NB4 (cell line): Measurements from ENCODE around the gene TNFSF13.

ENCODE experiments used
- DNase-seq: peaks from one replicate; pipeline ENCODE4 v3.0.0; 2010; ENCODE audit warnings: low read depth
- H3K4me3 ChIP-seq: one replicate; pipeline ENCODE4 v1.5.1; 2011; ENCODE audit warnings: mild to moderate bottlenecking, low read depth, low read length, moderate library complexity
- MYC ChIP-seq: IDR thresholded peaks from 2 replicates; pipeline ENCODE4 v1.6.1; 2011; ENCODE audit warnings: low read depth, low read length
- POLR2A ChIP-seq: IDR thresholded peaks from 2 replicates; pipeline ENCODE4 v1.6.1; 2011; ENCODE audit warnings: mild to moderate bottlenecking; ENCODE audit not compliant: insufficient read length; ENCODE audit errors: extremely low read depth
- TF ChIP-seq, protein P1 (sequence below): IDR thresholded peaks from 2 replicates; pipeline ENCODE4 v1.6.1; 2011; ENCODE audit warnings: low read depth, low read length
- TF ChIP-seq, protein P2 (sequence below): IDR thresholded peaks from one replicate; pipeline ENCODE4 v1.5.1; 2012; ENCODE audit warnings: low read depth, low read length

TNFSF13 gene

DNA sequence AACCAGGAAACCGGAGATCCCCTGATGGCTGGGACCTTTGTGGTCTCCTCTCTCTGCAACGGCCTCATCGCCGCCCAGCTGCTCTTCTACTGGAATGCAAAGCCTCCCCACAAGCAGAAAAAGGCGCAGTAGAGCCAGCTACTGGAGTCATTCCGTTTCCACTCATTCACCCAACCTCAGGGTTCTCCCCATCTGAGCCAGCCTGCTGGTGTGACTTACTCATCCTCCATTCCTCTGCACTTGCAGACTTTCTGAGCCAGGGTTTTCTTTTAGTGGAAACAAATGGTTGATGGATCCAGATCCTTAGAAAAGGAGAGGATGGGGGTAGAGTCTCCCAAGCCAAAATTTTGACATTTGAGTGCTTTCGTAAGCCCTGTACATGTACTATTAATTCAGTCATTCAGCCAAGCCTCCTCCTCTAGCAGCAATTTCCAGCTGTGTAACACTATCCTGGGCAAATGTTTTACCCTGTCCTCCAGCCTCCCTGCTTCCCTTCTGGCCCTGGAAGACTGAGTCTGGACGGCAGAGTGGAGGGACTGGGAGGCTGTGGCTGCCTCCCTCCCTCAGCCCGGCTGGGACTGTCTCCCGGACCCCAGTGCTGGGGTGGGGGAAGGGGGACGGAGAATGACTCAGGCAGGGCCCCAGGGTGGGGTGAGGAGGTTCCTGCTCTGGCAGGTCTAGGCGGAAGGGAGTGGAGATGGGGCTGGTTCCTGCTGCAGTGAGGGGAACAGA lies 29.0 kb downstream of the TNFSF13 start:
- DNase-seq = no peak
- no peak overlapping the region for H3K4me3 ChIP-seq
- no peak for TF ChIP-seq MYC
- TF ChIP-seq, protein P1, sequence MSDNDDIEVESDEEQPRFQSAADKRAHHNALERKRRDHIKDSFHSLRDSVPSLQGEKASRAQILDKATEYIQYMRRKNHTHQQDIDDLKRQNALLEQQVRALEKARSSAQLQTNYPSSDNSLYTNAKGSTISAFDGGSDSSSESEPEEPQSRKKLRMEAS = no peak
- TF ChIP-seq, protein P2, sequence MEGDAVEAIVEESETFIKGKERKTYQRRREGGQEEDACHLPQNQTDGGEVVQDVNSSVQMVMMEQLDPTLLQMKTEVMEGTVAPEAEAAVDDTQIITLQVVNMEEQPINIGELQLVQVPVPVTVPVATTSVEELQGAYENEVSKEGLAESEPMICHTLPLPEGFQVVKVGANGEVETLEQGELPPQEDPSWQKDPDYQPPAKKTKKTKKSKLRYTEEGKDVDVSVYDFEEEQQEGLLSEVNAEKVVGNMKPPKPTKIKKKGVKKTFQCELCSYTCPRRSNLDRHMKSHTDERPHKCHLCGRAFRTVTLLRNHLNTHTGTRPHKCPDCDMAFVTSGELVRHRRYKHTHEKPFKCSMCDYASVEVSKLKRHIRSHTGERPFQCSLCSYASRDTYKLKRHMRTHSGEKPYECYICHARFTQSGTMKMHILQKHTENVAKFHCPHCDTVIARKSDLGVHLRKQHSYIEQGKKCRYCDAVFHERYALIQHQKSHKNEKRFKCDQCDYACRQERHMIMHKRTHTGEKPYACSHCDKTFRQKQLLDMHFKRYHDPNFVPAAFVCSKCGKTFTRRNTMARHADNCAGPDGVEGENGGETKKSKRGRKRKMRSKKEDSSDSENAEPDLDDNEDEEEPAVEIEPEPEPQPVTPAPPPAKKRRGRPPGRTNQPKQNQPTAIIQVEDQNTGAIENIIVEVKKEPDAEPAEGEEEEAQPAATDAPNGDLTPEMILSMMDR = no peak
- TF ChIP-seq POLR2A = no peak

DNA sequence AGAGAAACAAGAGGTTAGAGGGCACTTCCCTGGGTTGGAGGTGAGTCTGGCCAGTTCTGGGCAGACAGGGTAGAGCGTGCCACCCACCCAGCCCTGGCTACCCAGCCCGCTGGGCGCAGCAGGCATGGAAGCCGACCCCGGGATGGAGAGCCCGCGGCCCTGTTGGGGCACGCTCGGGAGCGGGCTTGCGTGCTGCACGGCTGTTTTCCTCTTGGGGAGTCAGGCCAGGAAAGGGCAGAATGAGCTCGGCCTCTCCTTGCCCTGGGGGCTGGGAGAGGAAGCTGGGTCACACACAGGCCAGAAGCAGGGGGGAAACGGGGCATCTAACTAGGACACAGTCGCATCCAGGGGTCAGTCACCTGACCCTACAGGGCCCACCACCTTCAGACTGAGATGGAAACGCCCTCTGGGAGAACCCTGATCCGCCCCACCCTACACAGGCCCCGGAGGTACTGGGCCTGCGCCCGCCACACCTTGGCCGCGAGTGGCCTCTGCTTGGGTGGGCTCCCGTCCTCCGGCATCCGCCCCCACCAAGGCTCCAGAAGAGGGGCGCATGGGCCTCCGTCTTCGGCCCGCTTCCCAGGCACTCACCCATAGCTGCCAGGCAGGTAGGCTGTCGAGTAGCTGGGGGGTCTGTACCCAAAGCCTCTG lies 30.1 kb downstream of the TNFSF13 start:
- no peak for DNase-seq
- TF ChIP-seq POLR2A (no peak), MYC (no peak)
- TF ChIP-seq, protein P1 = no peak
- TF ChIP-seq, protein P2 = no peak
- no peak overlapping the region for H3K4me3 ChIP-seq

DNA sequence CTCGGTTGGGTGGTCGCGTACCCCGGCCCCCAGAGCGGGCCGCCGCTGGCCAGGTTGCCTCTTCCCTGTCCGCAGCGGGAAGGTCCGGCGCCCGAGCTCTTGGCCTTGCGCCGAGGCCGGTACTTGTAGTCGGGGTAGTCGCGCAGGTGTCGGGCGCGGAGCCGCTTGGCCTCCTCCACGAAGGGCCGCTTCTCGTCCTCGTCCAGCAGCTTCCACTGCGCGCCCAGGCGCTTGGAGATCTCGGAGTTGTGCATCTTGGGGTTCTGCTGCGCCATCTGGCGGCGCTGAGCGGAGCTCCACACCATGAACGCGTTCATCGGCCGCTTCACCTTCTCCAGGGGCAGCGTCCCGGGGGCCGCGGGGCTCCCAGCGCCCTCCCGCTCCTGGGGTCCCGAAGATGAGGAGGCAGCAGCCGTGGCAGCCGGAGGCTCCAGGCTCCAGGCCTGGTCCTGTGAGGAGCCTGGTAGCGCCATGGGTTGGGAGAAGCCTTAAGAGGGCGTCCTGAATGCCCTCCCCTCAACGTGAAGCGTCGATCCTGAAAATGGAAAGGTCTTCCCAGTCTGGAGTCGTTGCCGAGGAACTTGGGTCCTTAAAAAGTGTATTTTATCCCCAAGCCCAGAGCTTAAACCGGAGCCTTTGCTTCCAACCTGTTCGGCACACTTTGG lies 30.8 kb downstream of the TNFSF13 start:
- TF ChIP-seq, protein P2 = no peak
- TF ChIP-seq MYC = no peak
- no peak for TF ChIP-seq POLR2A
- TF ChIP-seq, protein P1 = no peak
- H3K4me3 ChIP-seq = no peak overlapping the region
- no peak for DNase-seq

DNA sequence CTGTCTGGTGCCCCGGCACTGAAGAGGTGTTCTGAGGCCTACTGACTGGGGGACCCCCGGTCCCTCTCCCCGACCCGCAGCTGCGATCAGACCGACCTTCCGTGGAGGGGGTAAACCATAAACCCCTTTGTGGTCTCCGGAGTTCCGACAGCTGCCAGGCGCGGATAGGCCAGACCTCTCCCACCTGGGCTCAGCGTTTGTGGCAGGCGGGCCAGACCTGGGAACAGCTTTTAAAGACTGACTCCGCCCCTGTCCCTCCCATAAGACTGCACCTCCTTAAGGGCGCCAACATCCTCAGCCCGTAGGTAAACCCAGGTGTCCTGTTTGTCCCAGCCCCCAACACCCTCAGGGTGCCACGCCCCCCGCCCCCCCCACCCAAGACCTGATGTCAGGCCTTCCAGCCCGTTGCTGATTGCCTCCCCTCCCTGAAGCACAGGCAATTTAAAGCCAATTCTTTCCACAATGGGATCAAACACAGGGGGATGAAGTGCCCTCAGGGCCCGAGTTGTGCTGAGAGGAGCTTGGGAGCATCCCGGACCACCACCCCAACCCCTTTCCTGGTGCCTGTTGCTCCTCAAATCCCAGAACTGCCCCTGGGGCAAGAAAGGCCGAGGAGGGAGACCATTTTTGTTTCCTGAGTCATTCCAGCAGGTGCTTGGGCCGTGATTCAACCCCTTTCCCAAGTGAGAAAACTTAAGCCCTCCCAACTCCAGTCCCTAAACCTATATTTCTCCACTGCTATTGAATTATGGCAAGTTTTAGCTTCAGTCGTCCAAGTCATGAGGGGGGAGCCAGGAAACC lies 31.5 kb downstream of the TNFSF13 start, which contains the start of gene SOX15:
Gene SOX15, minus strand, starts transcription at position 204 of the 801 bp plus-strand sequence. CDS start 418 bp downstream, outside the sequence.
- TF ChIP-seq, protein P1 = no peak
- TF ChIP-seq, protein P2 = no peak
- no peak for TF ChIP-seq POLR2A
- TF ChIP-seq MYC = no peak
- H3K4me3 ChIP-seq = no peak within 1 kb of the TSS
- DNase-seq = no peak

DNA sequence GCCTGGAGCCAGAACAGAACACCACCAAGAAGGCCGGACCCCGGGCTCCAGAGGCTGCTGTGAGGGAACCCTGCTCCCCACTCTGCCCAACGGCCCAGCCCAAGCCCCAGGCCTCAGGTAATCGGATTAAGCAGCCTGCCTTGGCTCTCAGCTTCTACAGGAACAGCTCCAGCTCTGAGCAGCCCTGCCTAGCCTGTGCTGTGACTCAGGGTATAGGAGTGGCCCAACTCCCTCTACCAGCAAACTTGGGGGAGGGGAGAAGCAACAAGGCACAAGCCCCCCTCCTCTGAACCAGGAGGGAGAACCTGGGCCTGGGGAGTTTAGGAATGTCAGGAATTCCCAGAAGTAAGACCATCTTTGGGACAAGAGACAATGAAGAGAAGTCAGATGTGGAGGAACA lies 32.2 kb downstream of the TNFSF13 start:
- TF ChIP-seq POLR2A (no peak), MYC (no peak)
- TF ChIP-seq, protein P2 = no peak
- TF ChIP-seq, protein P1 = no peak
- H3K4me3 ChIP-seq = no peak overlapping the region

More for the DNA sequence above, 32.2 kb downstream of the TNFSF13 start:
- DNase-seq = no peak
